Gastroesophageal sphincter (tissue), 3 donors: ENCODE results near the gene RPS6KB2.

Experiments used
- CTCF ChIP-seq, 4 experiments: fragments of 200-600 bp in 2 of 4; fragments of 450-650 bp in 2 of 4; sonication (generic) in 1 of 4; IDR thresholded peaks; one replicate each; pipeline ENCODE4 v1.5.1; 2017 to 2019; ENCODE audit warnings: antibody characterized with exemption in 4 of 4, mild to moderate bottlenecking in 2 of 4, moderate library complexity in 2 of 4
- EP300 ChIP-seq: sonication (generic); formaldehyde crosslinking; IDR thresholded peaks from one replicate; pipeline ENCODE4 v1.6.1; 2017; ENCODE audit warnings: antibody characterized with exemption, mild to moderate bottlenecking
- POLR2A ChIP-seq, 2 donors: fragments of 450-650 bp; IDR thresholded peaks; one replicate each; pipeline ENCODE4 v1.6.1; 2017; ENCODE audit warnings: antibody characterized with exemption in 2 of 2, mild to moderate bottlenecking in 2 of 2, moderate library complexity in 1 of 2

- TF ChIP-seq CTCF (IDR thresholded peaks at IDR 0.05) (no peak), POLR2A (IDR thresholded peaks at IDR 0.05) (no peak), EP300 (no peak)
Observed at GRCh38 chr11:67413266-67413849, 14.9 kb upstream of the RPS6KB2 start.
